NCI-H1417 (cell line): ENCODE measurements around the gene RETSAT.

Source experiments
- DNase-seq, 3 experiments: peaks; one replicate each; lab custom pipeline; 2025; lab: John Stamatoyannopoulos, UW

The RETSAT gene

DNA sequence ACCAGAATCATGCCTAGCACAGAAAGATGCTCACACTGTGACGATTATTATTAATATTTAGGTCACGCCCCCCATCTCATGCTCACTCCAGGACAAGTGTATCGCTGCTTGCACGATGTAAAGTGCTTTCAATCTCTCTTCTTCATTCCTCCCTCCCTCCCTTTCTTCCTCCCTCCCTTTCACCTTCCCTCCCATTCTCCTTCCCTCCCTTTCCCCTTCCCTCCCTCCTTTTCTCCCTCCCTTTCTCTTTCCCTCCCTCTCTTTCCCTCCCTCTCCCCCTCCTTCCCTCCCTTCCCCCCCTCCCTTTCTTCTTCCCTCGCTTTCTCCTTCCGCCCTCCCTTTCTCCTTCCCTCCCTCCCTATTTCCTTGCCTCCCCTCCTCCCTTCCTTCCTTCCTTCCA lies 46.1 kb downstream of the RETSAT start:
- DNase-seq = no peak

DNA sequence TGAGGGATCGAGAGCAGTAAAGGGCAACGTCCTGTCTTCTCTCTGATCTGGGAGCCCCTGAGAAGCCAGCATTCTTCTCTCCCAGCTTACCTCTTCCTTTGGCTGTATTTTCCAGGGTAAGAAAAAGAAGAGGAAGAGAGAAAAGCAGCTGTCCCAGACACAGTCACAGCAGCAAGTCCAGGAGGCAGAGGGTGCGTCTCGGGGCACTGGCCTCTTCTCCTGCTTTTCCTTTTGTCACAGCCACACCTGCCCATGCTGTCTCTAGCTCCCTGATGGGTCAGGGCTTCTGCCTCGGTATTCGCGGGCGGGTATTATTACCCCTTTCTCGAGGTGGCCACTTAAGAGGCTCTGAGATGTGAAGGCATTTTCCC lies 46.8 kb downstream of the RETSAT start:
- no peak for DNase-seq

DNA sequence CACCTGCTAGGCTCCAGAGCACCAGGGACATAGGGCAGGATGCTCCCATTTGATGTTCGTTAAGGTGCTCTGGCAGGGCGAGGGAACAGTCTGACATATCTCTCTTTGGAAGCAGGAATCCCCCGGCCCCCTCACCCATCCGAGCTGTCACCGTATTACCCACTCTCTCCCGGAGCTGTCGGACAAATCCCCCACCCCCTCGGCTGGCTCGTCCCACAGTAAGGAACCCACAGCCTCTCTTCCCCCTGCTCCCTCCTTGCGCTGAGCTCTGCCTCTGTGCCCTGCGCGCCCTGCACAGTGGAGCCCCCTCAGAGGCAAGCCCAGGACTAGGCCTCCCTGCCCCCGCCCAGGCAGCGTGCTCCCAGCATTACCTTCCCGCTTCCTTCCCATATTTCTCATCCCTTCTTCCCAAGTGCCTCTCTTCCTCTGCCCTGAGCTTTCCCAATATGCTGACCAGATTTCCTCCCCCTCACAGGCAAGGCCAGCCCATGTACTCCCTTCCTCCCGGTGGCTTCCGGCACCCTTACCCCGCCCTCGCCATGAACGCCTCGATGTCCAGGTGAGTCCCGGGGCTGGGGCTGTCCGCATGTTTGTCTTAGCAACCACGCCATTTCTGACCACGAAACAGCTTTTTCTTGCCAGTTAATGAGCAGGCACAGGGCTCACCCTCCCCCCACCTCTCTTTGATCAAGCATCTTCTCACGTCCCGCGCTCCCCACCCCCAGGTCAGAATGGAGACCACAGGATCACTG lies 50.4 kb downstream of the RETSAT start:
- no peak for DNase-seq

DNA sequence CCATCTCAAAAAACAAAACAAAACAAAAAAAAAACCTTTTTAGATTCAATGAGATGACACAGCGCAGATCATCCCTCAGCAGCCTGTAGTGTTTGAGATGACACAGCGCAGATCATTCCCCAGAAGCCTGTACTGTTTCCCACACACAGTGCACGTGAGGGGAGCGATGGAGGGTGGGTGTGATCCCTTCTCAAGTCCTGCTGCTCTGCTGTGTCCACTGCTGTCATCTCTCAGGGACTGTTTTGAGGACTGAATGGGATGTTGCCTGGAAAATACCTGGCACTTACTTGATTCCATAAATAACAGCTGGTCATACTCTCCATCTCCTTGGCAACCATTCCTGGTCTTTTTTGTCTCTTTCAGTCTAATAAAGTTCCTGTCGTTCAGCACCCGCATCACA lies 52.2 kb downstream of the RETSAT start:
- DNase-seq = peak in 1 of 3 experiments; percentile 1
